NB4 (cell line): ENCODE measurements around the gene USP21.

Source experiments
- DNase-seq: peaks from one replicate; pipeline ENCODE4 v3.0.0; 2010; ENCODE audit warnings: low read depth
- H3K4me3 ChIP-seq: one replicate; pipeline ENCODE4 v1.5.1; 2011; ENCODE audit warnings: mild to moderate bottlenecking, low read depth, low read length, moderate library complexity
- MAX ChIP-seq: IDR thresholded peaks from 2 replicates; pipeline ENCODE4 v1.6.1; 2011; ENCODE audit warnings: low read depth, low read length
- MYC ChIP-seq: IDR thresholded peaks from 2 replicates; pipeline ENCODE4 v1.6.1; 2011; ENCODE audit warnings: low read depth, low read length
- POLR2A ChIP-seq: IDR thresholded peaks from 2 replicates; pipeline ENCODE4 v1.6.1; 2011; ENCODE audit warnings: mild to moderate bottlenecking; ENCODE audit not compliant: insufficient read length; ENCODE audit errors: extremely low read depth
- TF ChIP-seq, protein P1 (sequence below): IDR thresholded peaks from one replicate; pipeline ENCODE4 v1.5.1; 2012; ENCODE audit warnings: low read depth, low read length

The USP21 gene

DNA sequence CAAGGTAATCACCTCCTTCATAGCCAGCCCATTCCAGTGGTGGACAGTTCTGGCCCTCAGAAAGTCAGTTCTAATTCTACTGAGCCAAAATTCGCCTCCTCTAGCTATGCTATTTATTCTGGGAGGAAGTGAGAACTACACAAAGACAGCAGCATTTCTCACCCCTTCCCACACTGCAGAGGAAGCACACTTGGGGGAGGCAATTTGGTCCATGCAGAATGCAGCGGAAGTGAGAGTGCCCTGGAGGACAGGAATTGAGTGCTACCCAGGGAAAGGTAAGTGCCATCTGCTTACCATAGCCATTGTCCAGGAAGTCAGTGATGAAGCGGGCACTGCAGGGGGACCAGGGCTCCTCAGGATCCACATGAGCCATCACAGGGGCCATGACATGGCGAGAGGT lies 35.9 kb downstream of the USP21 start:
- H3K4me3 ChIP-seq: no peak overlapping the region
- no peak for DNase-seq
- TF ChIP-seq POLR2A (no peak), MYC (no peak), MAX (no peak)
- TF ChIP-seq, protein P1, sequence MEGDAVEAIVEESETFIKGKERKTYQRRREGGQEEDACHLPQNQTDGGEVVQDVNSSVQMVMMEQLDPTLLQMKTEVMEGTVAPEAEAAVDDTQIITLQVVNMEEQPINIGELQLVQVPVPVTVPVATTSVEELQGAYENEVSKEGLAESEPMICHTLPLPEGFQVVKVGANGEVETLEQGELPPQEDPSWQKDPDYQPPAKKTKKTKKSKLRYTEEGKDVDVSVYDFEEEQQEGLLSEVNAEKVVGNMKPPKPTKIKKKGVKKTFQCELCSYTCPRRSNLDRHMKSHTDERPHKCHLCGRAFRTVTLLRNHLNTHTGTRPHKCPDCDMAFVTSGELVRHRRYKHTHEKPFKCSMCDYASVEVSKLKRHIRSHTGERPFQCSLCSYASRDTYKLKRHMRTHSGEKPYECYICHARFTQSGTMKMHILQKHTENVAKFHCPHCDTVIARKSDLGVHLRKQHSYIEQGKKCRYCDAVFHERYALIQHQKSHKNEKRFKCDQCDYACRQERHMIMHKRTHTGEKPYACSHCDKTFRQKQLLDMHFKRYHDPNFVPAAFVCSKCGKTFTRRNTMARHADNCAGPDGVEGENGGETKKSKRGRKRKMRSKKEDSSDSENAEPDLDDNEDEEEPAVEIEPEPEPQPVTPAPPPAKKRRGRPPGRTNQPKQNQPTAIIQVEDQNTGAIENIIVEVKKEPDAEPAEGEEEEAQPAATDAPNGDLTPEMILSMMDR: no peak

- TF ChIP-seq MYC: no peak
- DNase-seq: no peak
- no peak overlapping the region for H3K4me3 ChIP-seq
Measured at GRCh38 chr1:161196111-161196510, 36.8 kb downstream of the USP21 start.

DNA sequence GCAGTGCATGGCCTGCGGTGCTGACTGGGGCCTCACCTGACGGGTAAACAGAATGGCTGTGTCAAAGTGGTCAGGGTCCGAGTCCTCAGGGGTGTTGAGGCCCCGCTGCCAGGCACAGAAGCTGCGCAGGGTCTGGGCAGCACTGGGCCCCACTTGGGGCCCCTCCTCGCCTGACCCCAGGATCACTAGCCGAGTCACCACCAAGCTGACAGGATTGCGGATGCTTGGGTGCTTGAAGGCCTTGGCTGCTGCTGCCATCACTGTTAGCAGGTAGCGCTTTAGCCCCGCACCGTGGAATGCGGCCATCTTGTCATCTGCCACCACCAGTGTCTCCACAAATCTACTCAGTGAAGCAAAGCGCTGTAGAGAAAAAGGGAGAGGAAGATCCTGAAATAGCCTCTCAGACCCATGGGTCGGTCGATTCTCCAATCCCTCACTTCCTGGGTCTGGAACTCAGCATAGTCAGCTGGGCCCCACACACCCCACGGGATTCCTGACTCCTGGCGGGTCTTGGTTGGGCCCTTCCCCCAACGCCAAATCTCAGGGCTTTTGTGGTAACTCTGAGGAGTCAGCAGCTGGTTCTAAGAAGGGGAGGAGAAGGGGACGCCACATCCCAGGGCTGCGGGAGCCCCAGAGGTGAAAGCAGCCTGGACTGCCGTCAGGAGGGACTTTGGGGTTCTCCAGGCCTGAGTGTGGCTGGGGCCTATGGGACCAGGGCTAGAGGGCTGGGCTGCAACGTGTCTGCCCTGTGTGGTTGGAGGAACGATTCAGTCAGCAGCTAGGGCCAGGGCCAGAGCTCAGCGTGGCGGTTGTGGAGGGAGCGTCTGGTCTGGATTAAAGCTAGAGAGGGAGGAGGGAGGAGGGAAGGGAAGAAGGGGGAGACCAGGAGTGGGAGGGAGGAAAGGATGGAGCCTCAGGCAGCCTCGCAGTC lies 37.5 kb downstream of the USP21 start:
- no peak overlapping the region for H3K4me3 ChIP-seq
- TF ChIP-seq MYC (no peak), MAX (no peak), POLR2A (no peak)
- TF ChIP-seq, protein P1: no peak
- DNase-seq: no peak

DNA sequence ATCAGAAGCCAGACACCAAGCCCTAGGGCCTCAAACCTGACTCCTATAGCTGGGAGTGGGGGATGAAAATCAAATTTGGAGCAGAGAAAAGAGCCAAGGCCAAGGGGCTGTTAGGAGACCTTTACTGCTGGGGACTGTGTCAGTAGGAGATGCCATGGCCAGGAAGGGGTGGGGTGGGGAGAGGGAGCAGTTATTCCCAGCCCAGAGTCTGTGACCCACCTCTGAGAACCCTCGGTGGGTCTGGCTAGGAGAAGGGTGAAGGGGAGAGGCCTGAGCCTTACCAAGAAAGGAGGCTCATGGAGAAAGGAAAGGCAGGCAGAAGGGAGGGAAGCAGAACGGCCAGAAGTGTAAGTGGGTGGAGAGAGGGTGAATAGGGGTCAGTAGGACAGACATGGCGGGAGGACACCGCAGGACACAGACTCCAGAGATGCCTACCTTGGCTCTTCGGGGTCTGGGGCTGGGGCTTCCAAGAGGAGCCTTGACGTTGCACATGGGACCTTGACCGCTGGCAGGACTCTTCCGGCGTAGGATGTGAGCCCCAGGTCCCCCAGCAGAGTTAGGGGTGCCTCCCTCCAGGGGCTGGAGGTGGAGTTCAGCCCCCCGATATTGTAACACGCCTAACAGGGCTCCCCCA lies 38.4 kb downstream of the USP21 start:
- no peak for TF ChIP-seq MAX
- no peak for TF ChIP-seq POLR2A
- TF ChIP-seq, protein P1: no peak
- no peak for TF ChIP-seq MYC
- no peak overlapping the region for H3K4me3 ChIP-seq
- no peak for DNase-seq

- TF ChIP-seq, protein P1: no peak
- TF ChIP-seq MYC (no peak), POLR2A (no peak), MAX (no peak)
- H3K4me3 ChIP-seq: no peak overlapping the region
- no peak for DNase-seq
Measured at GRCh38 chr1:161198194-161198896, 39.0 kb downstream of the USP21 start.
